ENCODE results near the gene POM121C.
"Not testable (repeated sequence)": the region's sequence is repeated elsewhere in the genome, so short reads cannot be mapped to it uniquely, and the experiment has no call there.

- TF ChIP-seq, protein P1, sequence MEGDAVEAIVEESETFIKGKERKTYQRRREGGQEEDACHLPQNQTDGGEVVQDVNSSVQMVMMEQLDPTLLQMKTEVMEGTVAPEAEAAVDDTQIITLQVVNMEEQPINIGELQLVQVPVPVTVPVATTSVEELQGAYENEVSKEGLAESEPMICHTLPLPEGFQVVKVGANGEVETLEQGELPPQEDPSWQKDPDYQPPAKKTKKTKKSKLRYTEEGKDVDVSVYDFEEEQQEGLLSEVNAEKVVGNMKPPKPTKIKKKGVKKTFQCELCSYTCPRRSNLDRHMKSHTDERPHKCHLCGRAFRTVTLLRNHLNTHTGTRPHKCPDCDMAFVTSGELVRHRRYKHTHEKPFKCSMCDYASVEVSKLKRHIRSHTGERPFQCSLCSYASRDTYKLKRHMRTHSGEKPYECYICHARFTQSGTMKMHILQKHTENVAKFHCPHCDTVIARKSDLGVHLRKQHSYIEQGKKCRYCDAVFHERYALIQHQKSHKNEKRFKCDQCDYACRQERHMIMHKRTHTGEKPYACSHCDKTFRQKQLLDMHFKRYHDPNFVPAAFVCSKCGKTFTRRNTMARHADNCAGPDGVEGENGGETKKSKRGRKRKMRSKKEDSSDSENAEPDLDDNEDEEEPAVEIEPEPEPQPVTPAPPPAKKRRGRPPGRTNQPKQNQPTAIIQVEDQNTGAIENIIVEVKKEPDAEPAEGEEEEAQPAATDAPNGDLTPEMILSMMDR (IDR thresholded peaks at IDR 0.05) = not testable (repeated sequence)
- not testable (repeated sequence) for TF ChIP-seq POLR2A, EP300, POLR2AphosphoS5 (IDR thresholded peaks at IDR 0.05)
These were observed 32.7 kb upstream of the POM121C start for GRCh38 chr7:75518842-75519241.
